NCI-H526 treated with DMSO at 0.1 percent for 48 hours (cell line): ENCODE results near the gene RECQL5.
"Not testable (repeated sequence)": the region's sequence is repeated elsewhere in the genome, so short reads cannot be mapped to it uniquely, and the experiment has no call there.

Experiments
- DNase-seq: peaks from one replicate; lab custom pipeline; 2025; lab: John Stamatoyannopoulos, UW

The RECQL5 gene

DNA sequence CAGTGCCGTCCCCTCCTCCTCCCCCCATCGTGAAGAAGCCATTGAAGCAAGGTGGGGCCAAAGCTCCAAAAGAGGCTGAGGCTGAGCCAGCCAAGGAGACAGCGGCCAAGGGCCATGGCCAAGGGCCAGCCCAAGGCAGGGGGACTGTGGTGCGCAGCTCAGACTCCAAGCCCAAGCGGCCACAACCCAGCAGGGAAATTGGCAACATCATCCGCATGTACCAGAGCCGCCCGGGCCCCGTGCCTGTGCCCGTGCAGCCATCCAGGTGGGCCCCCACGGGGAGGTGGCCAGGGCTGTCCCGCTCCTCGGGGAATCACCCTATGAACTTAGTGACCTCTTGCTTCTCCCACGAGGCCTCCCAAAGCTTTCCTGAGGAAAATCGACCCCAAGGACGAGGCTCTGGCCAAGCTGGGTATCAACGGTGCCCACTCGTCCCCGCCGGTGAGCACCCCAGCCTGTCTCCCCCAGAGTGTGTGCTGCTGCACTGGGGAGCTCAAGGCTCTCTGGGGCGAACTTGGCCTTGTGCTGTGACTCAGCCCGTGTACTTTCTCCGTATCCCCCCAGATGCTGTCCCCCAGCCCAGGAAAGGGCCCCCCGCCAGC, 50.3 kb downstream of the RECQL5 start:
- DNase-seq = no peak

DNA sequence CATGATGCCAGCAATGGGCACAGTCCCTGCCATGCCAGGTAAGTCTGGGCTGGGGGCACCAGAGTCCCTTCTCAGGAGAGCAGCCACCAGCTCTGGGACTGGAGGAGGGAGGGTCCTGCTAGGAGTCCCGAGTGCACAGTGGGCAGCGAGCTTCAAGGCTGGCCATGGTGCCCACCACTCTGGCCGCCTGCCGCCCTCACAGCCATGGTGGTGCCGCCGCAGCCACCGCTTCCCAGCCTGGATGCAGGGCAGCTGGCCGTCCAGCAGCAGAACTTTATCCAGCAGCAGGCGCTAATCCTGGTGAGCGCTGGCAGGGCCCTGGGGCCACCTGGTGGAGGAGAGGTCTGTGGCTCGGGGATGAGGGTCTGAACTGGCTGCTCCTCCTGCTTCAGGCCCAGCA, 51.7 kb downstream of the RECQL5 start:
- no peak for DNase-seq

DNA sequence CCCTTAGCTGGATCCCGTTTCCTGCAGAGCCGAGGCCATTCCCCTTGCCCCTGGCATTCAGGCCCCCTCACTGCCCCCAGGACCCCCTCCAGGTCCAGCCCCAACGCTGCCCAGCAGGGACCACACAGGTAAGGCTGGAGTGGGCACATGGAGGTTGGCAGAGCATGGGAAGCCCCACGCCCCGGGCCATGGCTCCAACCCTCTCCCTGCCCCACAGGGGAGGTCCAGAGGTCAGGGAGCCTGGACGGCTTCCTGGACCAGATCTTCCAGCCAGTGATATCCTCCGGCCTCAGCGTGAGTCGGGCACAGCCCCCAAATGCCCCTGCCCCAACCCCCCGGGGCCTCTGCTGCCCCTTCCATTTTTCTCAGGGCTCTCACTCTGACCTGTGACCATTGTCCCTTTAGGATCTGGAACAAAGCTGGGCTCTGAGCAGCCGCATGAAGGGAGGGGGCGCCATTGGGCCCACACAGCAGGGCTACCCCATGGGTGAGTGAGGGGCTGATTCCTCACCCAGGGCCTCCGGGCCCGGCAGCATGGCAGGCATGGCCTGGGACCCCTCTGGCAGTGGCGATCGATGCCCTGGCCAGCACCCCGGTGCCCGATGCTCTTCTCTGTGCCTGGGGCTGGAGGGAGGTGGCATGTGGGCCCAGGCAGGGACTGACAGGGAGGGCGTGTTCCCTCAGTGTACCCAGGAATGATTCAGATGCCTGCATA, 52.2 kb downstream of the RECQL5 start:
- no peak for DNase-seq

DNA sequence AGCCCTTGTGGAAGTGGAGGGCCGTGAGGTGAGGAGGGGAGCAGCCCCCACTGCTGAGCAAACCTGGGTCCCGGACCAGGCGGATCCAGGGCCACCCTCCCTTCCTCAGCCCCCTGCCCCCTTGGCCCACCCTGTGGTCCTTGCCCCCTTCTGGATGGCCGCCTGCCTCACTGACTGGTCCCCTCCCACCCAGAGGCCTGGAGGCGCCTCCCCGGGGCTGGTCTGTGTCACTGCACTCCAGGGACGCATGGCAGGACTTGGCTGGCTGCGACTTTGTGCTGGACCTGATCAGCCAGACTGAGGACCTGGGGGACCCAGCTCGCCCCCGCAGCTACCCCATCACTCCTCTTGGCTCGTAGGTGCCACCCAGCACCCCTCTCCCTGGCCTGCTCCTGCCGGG, 52.9 kb downstream of the RECQL5 start:
- no peak for DNase-seq

DNA sequence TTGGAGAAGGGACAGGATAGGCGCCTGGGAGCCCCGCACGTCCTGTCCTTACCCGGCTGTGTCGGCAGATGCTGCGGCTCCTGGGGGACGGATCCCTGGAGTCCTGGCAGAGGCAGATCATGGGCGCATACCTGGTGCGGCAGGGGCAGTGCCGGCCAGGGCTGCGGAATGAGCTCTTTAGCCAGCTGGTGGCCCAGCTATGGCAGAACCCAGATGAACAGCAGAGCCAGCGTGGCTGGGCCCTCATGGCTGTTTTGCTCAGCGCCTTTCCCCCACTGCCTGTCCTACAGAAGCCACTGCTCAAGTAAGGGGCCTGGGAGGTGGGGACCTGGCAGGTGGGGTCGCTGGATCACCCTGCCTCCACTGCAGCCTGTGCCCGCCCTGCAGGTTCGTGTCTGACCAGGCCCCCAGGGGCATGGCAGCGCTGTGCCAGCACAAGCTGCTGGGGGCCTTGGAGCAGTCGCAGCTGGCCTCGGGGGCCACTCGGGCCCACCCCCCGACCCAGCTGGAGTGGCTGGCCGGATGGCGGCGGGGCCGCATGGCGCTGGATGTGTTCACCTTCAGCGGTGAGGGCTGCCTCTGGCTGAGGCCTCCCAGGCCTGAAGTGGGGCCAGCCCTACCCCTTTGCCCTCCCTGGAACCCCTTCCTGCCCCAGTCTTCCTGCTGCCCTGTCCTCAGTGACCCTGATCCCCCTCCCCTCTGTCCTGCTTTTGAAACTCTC, 53.9 kb downstream of the RECQL5 start:
- DNase-seq = no peak

DNA sequence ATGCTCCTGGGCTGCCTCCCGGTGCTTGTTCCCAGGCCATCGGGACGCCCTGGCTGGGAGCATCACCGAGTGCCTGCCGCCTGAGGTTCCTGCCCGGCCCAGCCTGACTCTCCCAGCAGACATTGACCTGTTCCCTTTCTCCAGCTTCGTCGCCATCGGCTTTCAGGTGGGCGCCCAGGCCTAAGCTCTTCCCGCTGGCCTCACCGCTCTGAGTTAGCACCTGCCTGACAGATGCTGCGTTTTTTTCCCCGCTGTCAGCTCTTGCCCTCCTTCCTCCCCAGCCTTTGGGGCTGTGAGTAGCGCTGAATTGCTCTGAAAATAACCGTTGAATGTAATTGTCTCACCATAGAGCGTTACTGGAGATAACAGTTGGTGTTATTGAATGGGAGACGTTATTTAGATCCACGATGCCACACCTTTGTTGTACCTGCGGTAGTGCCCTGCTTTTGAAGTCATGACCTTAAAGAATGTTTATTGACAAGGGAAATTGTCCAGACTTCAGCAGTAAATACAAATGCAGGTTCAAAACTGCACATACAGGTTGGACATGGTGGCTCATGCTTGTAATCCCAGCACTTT, 55.0 kb downstream of the RECQL5 start:
- DNase-seq = peak; percentile 20

DNA sequence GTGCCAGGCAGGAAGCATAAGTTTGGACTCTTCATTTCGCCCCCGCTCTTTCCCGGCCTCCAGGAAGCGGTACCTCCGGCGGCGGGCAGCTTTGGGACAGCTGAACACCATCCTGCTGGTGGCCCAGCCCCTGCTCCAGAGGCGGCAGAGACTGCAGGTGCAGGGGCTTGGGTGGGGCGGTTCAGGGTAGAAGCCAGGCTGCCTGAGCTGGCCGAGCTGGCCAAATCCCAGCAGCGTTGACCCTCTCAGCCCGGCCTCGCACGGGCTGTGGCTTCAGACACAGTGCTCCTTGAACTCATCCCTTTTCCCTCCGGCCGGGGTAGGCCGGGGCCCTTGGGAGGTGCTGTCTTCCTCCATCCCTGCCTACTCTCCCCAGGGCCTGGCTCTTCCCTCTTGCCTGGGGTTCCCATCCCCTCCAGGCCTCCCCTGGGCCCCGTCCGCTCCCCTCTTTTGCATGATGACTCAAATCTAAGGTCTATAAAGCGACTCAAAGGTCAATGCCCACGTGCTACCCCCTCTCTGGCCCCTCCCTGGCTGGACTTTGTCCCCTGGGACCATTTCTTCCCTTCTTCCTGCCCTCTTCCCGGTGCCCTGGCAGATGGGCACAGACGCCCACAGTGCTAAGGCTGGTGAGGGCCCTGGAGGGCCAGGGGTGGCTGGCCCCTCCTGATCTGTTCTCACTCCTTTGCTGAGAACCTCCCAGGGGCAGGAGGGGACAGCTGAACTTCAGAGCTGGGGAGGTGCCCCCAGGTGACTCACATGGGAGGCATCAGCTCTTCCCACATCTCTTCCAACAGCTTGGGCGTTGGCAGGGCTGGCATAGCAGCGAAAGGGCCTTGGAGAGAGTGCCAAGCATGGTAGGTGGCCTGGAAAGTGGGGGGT, 56.6 kb downstream of the RECQL5 start:
- no peak for DNase-seq

DNA sequence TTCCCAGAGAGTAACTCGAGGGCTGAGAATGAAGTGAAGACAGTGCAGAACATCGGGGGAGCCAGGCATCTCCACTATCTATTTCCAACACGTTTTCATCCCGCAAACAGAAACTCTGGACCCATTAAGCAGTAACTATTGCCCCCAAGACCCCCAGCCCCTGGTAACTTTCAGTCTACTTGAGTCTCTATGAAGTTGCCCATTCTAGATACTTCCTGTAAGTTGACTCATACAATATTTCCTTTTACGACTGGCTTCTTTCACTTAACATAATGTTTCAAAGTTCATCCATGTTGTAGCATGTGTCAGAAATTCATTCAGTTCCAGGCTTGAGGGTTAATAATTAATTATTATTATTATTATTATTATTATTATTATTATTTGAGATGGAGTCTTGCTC, 59.9 kb downstream of the RECQL5 start:
- no peak for DNase-seq

DNA sequence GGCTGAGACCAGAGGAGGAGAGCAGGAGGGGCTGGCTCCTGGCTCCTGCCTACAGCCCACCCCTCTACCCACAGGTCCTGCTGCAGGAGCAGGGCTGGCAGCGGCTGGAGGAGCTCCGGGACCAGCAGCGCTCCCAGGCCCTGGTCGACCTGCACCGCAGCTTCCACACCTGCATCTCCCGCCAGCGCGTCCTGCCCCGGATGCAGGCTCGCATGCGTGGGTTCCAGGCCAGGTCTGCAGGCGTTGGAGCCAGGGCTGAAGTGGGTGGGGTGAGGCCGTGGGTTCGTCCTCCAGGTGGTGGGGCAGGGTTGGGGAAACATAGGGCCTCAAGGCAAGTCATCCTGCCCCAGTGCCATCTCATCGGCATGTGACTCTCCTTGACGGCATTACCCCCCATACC, 61.2 kb downstream of the RECQL5 start:
- DNase-seq = no peak

DNA sequence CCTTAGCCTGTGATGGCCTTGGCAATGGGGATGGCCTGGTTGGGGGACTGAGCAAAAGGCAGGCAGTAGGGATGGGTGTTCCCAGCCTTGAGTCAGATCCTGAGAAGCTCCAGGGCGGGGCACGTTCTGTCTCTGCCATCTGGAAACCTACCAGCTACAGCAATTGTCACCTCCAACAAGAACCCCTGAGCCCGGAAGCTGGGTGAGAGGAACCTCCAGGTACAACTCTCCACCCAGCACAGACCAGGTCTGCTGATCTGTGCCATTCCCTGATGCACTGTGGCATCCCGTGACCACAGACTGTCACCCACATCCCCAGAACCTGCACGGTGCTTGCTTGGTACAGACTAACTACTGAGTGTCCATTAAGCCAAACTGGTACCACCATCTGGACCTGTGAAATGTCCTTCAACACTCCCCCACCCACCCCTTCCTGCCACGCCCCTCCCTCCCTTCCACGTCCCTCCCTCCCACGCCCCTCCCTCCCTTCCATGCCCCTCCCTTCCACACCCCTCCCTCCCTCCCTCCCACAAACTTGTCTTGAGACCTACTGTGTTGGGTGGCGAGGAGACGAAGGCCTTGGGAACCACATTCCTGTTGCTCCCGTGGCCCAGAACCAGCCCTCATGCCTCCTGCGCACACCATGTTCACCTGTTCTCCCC, 62.8 kb downstream of the RECQL5 start:
- DNase-seq = no peak

DNA sequence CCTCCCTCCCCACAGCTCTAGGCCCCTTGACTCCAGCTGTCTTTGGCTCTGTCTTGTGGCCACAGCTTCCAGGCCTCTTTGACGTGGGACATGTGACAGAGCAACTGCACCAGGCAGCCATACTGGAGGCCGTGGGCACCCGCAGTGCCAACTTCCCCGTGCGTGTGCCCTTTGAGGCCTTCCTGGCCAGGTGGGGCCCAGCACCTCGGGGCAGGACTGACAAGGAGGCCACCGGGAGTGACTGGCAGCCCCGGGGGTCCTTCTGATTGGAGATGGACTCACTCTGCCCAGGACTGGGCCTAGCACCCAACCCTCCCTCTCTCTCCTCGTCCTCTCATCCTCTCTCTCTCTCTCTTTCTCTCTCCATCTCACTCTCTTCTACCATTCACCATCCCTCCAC, 63.8 kb downstream of the RECQL5 start:
- no peak for DNase-seq

DNA sequence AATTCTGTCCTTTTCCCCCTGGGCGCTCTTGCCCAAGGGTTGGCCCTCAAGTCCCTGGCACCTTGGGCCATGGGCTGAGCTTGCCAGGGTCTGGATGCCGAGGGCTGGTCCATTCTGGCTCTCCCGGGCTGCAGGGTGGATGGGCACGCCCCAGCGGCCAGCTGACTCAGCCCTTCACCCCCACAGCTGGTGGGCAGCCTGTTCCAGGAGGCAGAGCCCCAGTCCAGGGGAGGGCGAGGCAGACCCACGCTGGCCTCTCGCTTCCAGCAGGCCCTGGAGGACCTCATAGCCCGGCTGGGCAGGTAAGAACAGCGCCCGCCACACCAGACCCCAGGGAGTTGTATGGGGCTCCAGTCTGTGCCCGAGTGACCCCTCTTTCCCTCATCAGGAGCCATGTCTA, 64.3 kb downstream of the RECQL5 start:
- no peak for DNase-seq

DNA sequence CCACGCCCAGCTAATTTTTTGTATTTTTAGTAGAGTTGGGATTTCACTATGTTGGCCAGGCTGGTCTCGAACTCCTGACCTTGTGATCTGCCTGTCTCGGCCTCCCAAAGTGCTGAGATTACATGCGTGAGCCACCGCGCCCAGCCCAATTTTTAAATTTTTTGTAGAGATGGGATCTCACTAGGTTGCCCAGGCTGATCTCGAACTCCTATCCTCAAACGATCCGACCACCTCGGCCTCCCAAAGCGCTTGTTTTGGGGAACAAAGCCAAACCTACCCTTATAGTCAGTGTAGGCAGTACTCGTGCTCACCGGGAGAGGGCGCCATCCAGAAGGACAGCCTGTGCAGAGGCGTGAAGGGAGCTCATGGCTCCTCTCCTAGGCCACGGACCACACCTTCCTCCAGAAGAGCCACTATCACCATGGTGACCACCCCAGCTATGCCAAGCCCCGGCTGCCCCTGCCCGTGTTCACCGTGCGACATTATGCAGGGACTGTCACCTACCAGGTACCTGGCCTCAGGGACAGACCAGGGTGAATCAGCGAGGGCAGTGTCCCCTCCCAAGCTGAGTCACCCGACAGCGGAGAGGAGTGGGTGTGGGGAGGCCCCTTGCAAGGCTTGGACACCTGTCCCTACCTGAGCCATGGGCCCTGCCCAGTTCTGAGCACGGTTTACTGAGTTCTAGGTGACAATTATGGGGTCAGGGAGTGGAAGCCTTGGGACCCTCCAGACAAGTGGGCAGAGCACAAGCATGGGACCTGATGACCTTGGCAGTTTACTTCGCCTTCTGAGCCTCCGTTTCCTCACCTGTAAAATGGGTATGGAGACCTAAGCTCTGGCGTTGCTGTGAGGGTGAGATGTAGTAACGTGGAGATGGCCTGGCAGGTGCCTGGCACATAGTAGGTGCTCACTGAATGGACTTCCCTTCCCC, 65.6 kb downstream of the RECQL5 start:
- peak; percentile 43 for DNase-seq

DNA sequence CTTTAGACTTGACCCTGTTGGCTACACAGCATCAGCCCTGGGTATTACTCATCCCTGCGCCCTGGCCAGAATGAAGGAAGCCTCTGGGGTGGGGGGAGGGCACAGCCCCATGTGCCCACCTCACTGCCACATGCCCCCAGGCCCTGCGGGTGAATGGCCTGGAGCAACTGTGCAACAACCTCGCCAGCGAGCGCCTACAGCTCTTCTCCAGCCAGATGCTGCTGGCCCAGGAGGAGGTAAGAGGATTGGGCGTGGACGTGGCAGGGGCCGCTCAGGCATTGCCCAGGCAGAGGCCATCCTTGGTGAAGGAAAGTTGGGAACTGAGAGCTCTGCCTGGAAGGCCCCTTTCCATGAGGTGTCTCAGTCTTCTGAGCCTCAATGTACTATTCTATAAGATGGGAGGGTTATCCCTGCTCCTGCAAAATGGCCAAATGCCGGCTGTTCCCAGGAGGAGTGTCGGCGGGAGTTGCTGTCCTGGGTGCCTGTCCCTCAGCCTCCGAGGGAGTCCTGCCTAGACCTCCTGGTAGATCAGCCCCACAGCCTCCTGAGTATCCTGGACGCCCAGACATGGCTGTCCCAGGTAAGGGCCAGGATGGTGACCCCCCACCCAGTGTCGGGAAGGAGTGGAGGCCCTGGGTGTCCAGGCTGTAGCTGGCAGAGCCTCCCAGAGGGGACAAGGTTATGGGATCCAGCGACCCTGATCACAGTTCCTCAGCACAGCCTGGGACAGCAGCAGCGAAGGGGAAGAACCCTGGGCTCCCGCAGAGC, 70.5 kb downstream of the RECQL5 start:
- no peak for DNase-seq

DNA sequence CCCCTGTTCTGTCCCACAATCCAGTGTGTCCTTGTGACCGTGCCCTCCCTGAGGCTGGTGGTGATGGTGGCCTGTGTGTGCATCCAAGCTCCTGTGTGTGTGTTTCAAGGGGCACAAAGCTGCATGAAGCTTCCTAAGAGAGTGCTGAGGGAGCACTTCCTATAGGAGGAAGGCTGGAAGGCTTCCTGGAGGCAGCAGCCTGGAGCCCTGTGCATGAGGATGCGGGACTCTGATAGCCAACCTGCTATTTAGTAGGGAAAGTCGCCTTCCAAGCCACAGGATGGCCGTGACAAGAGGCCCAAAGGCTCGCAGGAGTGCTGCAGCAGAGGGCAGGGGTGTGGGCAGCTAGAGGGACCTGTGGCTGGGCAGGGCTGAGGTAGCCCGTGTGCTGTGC, 71.0 kb downstream of the RECQL5 start:
- no peak for DNase-seq

DNA sequence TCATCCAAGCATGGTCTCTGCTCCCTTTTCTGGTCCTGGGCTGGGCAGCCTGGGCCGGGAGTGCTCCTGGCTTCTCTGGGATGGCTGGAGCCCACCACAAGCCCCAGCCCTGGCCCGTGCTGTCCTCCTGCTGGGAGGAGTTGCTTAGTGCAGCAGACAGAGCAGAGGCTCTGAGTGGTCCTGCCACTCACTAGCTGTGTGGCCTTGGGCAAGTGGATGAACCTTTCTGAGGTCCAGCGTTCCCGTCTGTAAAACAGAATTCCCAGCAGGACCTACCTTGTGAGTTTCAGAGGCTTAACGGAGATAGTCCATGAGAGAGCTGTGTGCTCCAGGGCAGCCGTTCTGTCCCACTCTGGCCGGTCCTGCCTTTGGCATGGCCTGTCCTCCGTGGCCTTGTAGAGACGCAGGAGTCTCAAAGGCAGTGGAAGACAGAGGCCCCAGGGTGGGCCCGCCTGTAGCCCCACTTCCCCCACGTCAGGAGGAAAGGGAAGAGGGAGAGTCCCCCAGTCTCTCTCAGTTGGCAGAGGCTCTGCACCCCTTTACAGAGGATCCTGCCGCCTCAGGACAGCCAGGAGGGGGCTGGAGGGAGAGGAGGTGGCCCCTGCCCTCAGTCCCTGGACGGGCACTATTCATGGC, 71.6 kb downstream of the RECQL5 start:
- DNase-seq = no peak

DNA sequence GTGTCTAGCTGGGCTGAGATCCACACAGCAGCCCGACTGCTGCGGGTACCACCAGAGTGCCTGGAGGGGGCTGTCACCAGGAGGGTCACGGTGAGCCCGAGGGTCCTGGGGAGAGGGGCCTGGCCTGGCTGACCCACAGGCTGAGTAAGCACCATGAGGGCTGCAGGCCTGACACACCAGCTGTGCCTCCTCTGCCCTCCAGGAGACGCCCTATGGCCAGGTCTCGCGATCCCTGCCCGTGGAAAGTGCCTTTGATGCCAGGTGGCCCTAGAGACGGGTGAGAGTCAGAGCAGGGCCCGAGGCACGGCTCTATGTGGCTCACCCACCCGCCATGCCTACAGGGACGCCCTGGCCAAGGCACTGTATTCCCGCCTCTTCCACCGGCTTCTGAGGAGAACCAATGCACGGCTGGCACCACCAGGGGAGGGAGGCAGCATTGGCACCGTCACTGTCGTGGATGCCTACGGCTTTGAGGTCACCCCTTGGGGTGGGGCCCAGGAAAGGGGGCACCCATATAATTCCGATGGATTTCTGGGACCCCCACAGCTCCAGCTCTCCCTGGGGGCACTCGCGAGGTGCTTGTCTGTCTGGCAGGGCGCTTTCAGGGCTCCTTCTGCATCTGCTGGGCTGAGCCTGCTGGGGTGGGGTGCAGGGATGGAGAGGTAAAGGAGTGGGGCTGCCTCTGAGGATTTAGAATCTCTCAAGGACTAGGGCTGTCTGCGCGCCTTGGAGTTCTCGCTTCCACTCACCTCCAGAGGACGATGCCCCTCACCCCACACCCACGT, 72.3 kb downstream of the RECQL5 start:
- no peak for DNase-seq

DNA sequence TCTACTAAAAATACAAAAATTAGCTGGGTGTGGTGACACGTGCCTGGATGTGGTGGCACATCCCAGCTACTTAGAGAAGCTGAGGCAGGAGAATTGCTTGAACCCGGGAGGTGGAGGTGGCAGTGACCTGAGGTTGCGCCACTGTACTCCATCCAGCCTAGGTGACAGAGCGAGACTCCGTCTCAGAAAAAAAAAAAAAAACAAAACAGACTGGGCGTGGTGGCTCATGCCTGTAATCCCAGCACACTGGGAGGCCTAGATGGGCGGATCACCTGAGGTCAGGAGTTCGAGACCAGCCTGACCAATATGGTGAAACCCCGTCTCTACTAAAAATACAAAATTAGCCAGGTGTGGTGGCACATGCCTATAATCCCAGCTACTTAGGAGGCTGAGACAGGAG, 73.5 kb downstream of the RECQL5 start:
- DNase-seq = not testable (repeated sequence)
